OCI-LY1 (cell line): Measurements from ENCODE around the gene MATK.

ENCODE experiments used
- H2AFZ ChIP-seq: fragments of 200-600 bp; sonication (generic), shearing (Covaris generic); 2 replicates; pipeline ENCODE4 v1.6.0; 2014; ENCODE audit warnings: antibody characterized with exemption, mild to moderate bottlenecking, low read length
- H3F3A ChIP-seq: fragments of 200-600 bp; sonication (generic), shearing (Covaris generic); 2 replicates; pipeline ENCODE4 v1.6.0; 2014; ENCODE audit warnings: mild to moderate bottlenecking, antibody characterized with exemption, low read length, moderate library complexity; ENCODE audit not compliant: insufficient read depth
- H3K27ac ChIP-seq: fragments of 200-600 bp; sonication (generic); 2 replicates; pipeline ENCODE4 v1.5.1; 2014; ENCODE audit warnings: low read length, mixed run types, mild to moderate bottlenecking, low read depth; ENCODE audit not compliant: poor library complexity, severe bottlenecking
- H3K27me3 ChIP-seq: fragments of 200-600 bp; sonication (generic); 2 replicates; pipeline ENCODE4 v1.6.0; 2014; ENCODE audit warnings: antibody characterized with exemption, mild to moderate bottlenecking, low read length, moderate library complexity; ENCODE audit not compliant: insufficient read depth
- H3K36me3 ChIP-seq: fragments of 200-600 bp; sonication (generic); 2 replicates; pipeline ENCODE4 v1.6.1; 2014; ENCODE audit warnings: mild to moderate bottlenecking, antibody characterized with exemption, low read length, moderate library complexity, mixed read lengths; ENCODE audit not compliant: insufficient read depth
- H3K4me1 ChIP-seq: fragments of 200-600 bp; sonication (generic); 2 replicates; pipeline ENCODE4 v1.5.1; 2014; ENCODE audit warnings: mild to moderate bottlenecking, low read length, moderate library complexity; ENCODE audit not compliant: insufficient read depth, severe bottlenecking
- H3K4me2 ChIP-seq: fragments of 200-600 bp; sonication (generic), shearing (Covaris generic); 2 replicates; pipeline ENCODE4 v1.6.1; 2014; ENCODE audit warnings: low read length
- H3K4me3 ChIP-seq: fragments of 200-600 bp; sonication (generic); 2 replicates; pipeline ENCODE4 v1.5.1; 2014; ENCODE audit warnings: low read length, low read depth, mild to moderate bottlenecking, mixed read lengths; ENCODE audit not compliant: poor library complexity, severe bottlenecking
- H3K79me2 ChIP-seq: fragments of 200-600 bp; shearing (Covaris generic); 2 replicates; pipeline ENCODE4 v1.6.1; 2016; ENCODE audit warnings: mixed run types, low read length, mixed read lengths; ENCODE audit not compliant: insufficient read depth
- H3K9ac ChIP-seq: fragments of 200-600 bp; sonication (generic), shearing (Covaris generic); 2 replicates; pipeline ENCODE4 v1.6.1; 2014; ENCODE audit warnings: mild to moderate bottlenecking, low read length, mixed read lengths
- H3K9me2 ChIP-seq: fragments of 200-600 bp; sonication (generic), shearing (Covaris generic); 2 replicates; pipeline ENCODE4 v1.6.1; 2014; ENCODE audit warnings: low read depth, mild to moderate bottlenecking, low read length, mixed read lengths
- H3K9me3 ChIP-seq: fragments of 200-600 bp; shearing (Covaris generic); 2 replicates; pipeline ENCODE4 v1.6.1; 2014; ENCODE audit warnings: low read length, mixed read lengths
- H4K20me1 ChIP-seq: fragments of 200-600 bp; sonication (generic), shearing (Covaris generic); 2 replicates; pipeline ENCODE4 v1.6.0; 2016; ENCODE audit warnings: mild to moderate bottlenecking, low read length; ENCODE audit not compliant: insufficient read depth
- CTCF ChIP-seq: fragments of 200-600 bp; sonication (generic), shearing (Covaris generic); IDR thresholded peaks from 2 replicates; pipeline ENCODE4 v1.5.1; 2017; ENCODE audit warnings: mild to moderate bottlenecking, antibody characterized with exemption, low read length, moderate library complexity, mixed read lengths
- EZH2 ChIP-seq: fragments of 200-600 bp; sonication (generic), shearing (Covaris generic); IDR thresholded peaks from 2 replicates; pipeline ENCODE4 v1.8.0; 2017; ENCODE audit warnings: borderline replicate concordance, mixed run types, mild to moderate bottlenecking, antibody characterized with exemption, low read length, moderate library complexity, mixed read lengths

The MATK gene

DNA sequence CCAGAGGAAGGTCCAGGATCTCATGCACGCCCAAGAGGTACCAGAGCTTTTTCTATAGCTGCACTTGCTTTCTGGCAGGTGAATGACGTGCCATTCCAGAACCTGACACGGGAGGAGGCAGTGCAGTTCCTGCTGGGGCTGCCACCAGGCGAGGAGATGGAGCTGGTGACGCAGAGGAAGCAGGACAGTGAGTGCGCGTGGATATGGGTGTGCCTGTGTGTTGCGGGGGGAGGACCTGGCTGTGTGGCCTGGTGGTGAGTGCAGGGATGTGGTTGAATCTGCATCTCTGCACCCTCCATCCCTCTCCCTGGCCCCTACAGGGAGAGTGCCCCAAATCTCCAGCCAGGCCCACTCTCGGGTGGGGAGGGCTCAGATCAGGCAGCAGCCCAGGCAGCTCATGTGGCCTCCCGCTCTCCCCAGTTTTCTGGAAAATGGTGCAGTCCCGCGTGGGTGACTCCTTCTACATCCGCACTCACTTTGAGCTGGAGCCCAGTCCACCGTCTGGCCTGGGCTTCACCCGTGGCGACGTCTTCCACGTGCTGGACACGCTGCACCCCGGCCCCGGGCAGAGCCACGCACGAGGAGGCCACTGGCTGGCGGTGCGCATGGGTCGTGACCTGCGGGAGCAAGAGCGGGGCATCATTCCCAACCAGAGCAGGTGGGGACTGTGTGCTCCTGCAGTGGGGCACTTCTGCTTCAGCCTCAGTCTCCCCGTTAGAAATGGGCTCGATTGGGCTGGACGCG, 47.5 kb downstream of the MATK start:
- no peaks in the 10 kb centered on the region for H3K4me1 ChIP-seq
- no peak overlapping the region for H3K27ac ChIP-seq

DNA sequence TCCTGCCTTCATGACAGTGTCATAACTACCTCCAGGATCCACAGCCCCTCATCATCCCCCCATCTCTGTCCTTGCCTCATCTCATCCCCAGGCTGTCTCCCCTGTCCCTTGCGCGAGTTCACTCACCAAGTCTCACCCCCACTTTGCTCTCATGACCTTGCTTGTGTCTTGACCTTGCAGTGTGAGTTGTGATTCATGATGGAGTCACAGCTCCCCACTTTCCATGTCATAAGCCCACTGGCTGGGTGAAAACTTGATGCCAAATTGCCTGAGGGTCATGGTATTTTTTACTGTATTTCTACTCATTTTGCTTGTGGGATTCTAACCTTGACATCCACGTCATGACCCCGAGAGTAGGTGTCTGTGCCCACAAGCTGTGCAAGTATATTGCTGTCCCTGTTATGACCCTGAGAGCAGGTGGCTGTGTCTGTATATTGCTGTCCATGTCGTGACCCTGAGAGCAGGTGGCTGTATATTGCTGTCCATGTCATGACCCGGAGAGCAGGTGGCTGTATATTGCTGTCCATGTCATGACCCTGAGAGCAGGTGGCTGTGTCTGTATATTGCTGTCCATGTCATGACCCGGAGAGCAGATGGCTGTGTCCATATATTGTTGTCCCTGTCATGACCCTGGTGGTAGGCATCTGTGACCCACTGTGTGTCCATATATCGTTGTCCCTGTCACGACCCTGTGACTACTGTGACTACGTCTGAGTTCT, 48.5 kb downstream of the MATK start:
- Histone ChIP-seq H2AFZ (no peak overlapping the region), H3K27me3 (no peaks in the 10 kb centered on the region), H3K4me2 (no peak overlapping the region), H3K36me3 (no peaks in the 10 kb centered on the region), H3K4me1 (no peaks in the 10 kb centered on the region), H3K9ac (no peak overlapping the region), H3K9me2 (no peaks in the 10 kb centered on the region), H3K27ac (no peak overlapping the region), H4K20me1 (no peaks in the 10 kb centered on the region), H3F3A (no peaks in the 10 kb centered on the region), H3K79me2 (no peaks in the 10 kb centered on the region), H3K4me3 (no peak overlapping the region), H3K9me3 (no peaks in the 10 kb centered on the region)
- TF ChIP-seq EZH2 = no peak
- TF ChIP-seq CTCF = no peak

More for the DNA sequence above, 47.5 kb downstream of the MATK start:
- TF ChIP-seq CTCF (no peak), EZH2 (no peak)
- Histone ChIP-seq H3K4me3 (no peak overlapping the region), H3K36me3 (no peaks in the 10 kb centered on the region), H3K27me3 (no peaks in the 10 kb centered on the region), H3K9me2 (no peaks in the 10 kb centered on the region), H3K9ac (no peak overlapping the region), H3K79me2 (no peaks in the 10 kb centered on the region), H3K9me3 (no peaks in the 10 kb centered on the region), H3K4me2 (no peak overlapping the region), H2AFZ (no peak overlapping the region), H3F3A (no peaks in the 10 kb centered on the region), H4K20me1 (no peaks in the 10 kb centered on the region)

DNA sequence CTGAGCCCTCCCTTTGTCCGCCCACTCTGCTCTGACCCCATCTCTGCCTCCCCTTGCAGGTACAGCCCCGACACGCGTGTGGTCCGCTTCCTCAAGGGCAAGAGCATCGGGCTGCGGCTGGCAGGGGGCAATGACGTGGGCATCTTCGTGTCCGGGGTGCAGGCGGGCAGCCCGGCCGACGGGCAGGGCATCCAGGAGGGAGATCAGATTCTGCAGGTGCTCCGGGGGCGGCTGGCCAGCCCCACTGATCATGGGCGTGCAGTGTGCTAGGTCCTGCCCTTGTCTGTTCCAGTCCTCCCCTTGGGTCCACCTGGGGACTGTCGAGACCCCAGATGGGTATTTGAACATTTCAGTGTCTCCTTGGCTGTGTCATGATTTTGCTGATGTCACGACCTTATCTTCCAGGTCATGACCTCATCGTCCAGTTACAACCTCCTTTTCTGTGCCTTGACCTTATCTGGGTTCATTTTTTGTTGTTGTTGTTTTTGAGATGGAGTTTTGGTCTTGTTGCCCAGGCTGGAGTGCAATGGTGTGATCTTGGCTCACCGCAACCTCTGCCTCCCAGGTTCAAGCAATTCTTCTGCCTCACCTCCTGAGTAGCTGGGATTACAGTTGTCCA, 50.0 kb downstream of the MATK start:
- Histone ChIP-seq H3K27ac (no peak overlapping the region), H2AFZ (no peak overlapping the region), H3K9me3 (no peaks in the 10 kb centered on the region), H3F3A (no peaks in the 10 kb centered on the region), H3K9me2 (no peaks in the 10 kb centered on the region), H3K4me2 (no peak overlapping the region), H3K9ac (no peak overlapping the region), H3K4me1 (no peaks in the 10 kb centered on the region), H4K20me1 (no peaks in the 10 kb centered on the region), H3K27me3 (peaks cover 5% of the 10 kb centered on the region), H3K4me3 (no peak overlapping the region), H3K79me2 (no peaks in the 10 kb centered on the region), H3K36me3 (no peaks in the 10 kb centered on the region)
- TF ChIP-seq EZH2 (no peak), CTCF (no peak)
